AG04449 (cell line): Measurements from ENCODE around the gene FAM83F.

ENCODE experiments used
- CTCF ChIA-PET: fragments of 350-600 bp; formaldehyde crosslinking; extraction: SDS; loops from one replicate; lab custom pipeline; 2021; ENCODE audit warnings: antibody characterized with exemption; lab: Yijun Ruan, JAX
- POLR2A ChIA-PET: fragments of 400-600, 350-600 bp; formaldehyde crosslinking; extraction: SDS; loops from one replicate; lab custom pipeline; 2020; ENCODE audit warnings: antibody characterized with exemption, inconsistent platforms; lab: Yijun Ruan, JAX
- DNase-seq: peaks from one replicate; pipeline ENCODE4 v3.0.0-alpha.2; 2010; ENCODE audit warnings: low read depth, low spot score
- H3K4me3 ChIP-seq: 2 replicates; pipeline ENCODE4 v1.5.1; 2011; ENCODE audit warnings: low read depth, mild to moderate bottlenecking, control low read depth, low read length
- CTCF ChIP-seq: IDR thresholded peaks from one replicate; pipeline ENCODE4 v1.5.1; 2011; ENCODE audit warnings: mild to moderate bottlenecking, moderate library complexity, low read length, control low read depth, inconsistent platforms; ENCODE audit not compliant: insufficient read depth; ENCODE audit errors: missing control alignments

FAM83F gene

GRCh38 chr22:40025856-40026255 lies 31.1 kb downstream of the FAM83F start:
- DNase-seq: no peak
- no peak overlapping the region for H3K4me3 ChIP-seq
- ChIA-PET POLR2A (interaction anchor here (1.6 kb wide), 1 partner anchor 491 kb away, joined by 3 read pairs; no protein-coding TSS in a partner anchor), CTCF (interaction anchor here (0.9 to 24.3 kb wide), 13 partner anchors 11 to 486 kb away, joined by 3 to 1079 read pairs (median 9); partner anchors contain the start of gene RPS19BP1)
- TF ChIP-seq CTCF: no peak

DNA sequence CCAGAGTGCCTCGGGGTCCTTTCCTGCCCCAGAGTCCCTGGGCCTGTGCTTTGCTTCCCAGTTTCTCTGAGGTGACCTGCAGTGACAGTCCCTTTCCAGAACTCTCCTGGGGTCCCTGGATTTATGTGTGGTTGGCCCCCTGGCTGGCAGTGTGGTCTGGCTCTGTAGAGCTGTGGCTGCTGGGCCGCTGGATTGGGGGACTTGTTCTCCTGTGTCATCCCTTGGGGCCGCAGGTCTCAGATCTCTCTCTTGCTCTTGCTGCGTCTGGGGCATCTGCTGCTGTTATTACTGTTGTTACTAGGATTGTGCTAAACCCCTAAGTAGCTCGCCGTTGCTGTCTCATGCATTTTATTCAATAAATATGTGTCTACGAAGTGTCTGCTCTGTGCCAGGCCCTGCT lies 31.9 kb downstream of the FAM83F start:
- TF ChIP-seq CTCF: no peak

DNA sequence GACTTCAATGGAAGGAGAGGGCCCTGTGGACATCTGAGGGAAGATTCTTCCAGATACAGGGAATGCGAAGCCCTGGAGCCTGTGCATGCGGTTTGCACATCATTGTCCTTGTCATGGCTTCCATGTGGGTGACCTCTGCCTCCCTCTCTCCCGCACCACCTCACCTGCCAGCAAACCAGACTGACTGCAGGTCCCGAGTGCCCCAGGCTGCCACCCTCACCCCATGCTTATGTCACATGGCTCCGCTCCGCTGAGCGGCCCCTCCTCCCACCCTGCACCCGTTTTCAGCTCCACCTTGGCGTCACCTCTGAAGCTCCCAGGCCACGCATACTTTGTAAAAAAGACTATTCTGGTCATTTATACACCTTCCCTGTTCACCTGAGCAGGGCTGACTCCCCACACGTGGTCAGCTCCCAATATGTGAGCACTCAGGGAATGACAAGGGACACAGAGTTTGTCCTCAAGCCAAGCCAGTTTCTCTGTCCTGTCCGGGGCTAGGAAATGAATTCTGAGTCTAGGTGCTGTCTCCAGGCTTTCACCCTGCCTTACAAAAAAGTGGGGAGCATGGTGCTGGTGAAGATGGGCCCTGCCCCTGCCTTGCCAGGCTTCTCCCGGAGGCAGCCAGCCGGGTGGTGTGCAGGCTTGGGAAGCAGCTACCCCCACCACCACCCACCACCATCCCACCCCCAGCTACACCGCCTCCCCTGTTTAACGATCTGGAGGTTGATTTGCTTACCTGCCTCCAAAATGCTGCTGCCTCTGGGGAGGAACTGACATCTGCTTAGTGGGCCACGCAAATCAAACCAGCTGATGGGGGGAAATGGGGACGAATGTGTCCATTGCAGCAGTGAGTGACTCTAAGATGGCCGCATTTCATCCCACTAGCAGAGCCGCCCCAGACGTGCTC lies 32.7 kb downstream of the FAM83F start:
- no peak for DNase-seq
- ChIA-PET CTCF (interaction anchor here (0.7 to 24.3 kb wide), 7 partner anchors 9 to 488 kb away, joined by 3 to 1079 read pairs (median 9); partner anchors contain the start of gene RPS19BP1), POLR2A (no interaction called here)
- TF ChIP-seq CTCF: no peak
- H3K4me3 ChIP-seq: no peak overlapping the region

More for the DNA sequence above, 31.9 kb downstream of the FAM83F start:
- POLR2A ChIA-PET: no interaction called here
- CTCF ChIA-PET: interaction anchor here (1.2 to 24.3 kb wide), 6 partner anchors 10 to 487 kb away, joined by 3 to 1079 read pairs (median 24); partner anchors contain the start of gene RPS19BP1
- H3K4me3 ChIP-seq: no peak overlapping the region
- no peak for DNase-seq

DNA sequence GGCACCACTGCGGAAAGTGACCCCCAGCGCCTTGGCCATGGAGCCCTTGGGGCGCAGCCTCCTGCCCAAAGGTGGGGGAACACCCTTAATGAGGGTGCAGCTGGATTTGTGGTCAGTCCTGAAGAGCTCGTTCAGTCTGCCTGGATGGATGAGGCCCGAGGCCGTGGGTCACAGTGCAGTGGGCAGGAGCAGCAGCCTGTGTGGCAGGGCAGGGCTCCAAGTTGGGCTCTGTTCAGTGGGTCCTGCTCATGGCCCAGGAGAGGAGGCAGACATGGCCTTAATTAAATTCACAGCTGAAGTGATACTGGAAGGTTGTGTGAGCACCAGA lies 33.3 kb downstream of the FAM83F start:
- no peak for DNase-seq
- no peak overlapping the region for H3K4me3 ChIP-seq
- ChIA-PET CTCF (interaction anchor here (0.7 to 24.3 kb wide), 5 partner anchors 8 to 488 kb away, joined by 3 to 1079 read pairs (median 9); partner anchors contain the start of gene RPS19BP1), POLR2A (no interaction called here)
- no peak for TF ChIP-seq CTCF

GRCh38 chr22:40029189-40029890 lies 34.6 kb downstream of the FAM83F start:
- DNase-seq: no peak
- H3K4me3 ChIP-seq: no peak overlapping the region
- ChIA-PET CTCF (interaction anchor here (1.2 to 24.3 kb wide), 4 partner anchors 7 to 490 kb away, joined by 3 to 1079 read pairs (median 70); partner anchors contain the start of gene RPS19BP1), POLR2A (no interaction called here)
- TF ChIP-seq CTCF: no peak
